Body of pancreas (tissue), 2 donors: ENCODE results near the gene CHORDC1. TPM values are rescaled to one million over a fixed set of nuclear protein-coding genes. Genes with fewer than 3 reads are reported as not detected.

Source experiments
- total RNA-seq, 2 donors: library from RNA; depleted of rRNA; stranded (reverse); fragments of >200 nt; gene quantifications; one replicate each; pipeline ENCODE4 v1.1.0, GENCODE V29; 2016

Gene CHORDC1
- total RNA-seq, 2 donors from 2014 or later: 27.8 to 41.5 TPM

Other genes with a start within 250 kb of the CHORDC1 start
- gene TRIM49C, start 191.9 kb downstream of the CHORDC1 start, total RNA-seq: not detected
- gene UBTFL1, start 137.1 kb downstream of the CHORDC1 start, total RNA-seq: not detected
- 1 to 10 TPM in 1 of 2 donors, not detected in 1; 1.6 TPM for gene NAALAD2, start 88.4 kb downstream of the CHORDC1 start, total RNA-seq